ENCODE measurements around the gene TMEM132D. TPM values are rescaled to one million over a fixed set of nuclear protein-coding genes. Genes with fewer than 3 reads are reported as not detected.

The TMEM132D gene
- total RNA-seq, 1 donor from 2014 or later = not detected

DNA sequence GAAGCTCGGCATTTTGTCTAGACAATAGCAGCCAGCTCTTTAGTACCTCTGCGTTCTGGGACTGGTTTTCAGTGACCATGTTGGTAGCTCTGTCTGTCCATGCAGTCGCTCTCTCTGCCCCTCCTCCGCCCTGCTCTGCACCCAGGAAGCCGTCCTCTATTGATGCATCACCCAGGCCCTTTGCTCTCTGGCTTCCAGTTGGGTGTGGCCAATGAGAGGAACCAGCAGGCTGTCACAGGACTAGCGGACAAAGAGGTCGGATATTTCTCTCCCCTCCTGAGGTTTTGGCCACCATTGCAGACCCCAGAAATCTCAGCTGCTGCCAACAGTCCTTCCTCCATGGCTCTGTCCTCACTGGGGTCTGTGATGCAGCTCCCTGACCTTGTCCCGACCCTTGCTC is 180.6 kb downstream of the TMEM132D start:
- Mint-ChIP-seq H3K4me1 (ENCODE audit: low read depth, unreplicated experiment) (no peaks in the 10 kb centered on the region), H3K27ac (ENCODE audit: unreplicated experiment) (no peak overlapping the region), H3K36me3 (ENCODE audit: low read depth, unreplicated experiment) (no peaks in the 10 kb centered on the region), H3K4me3 (ENCODE audit: unreplicated experiment) (no peak overlapping the region), H3K9me3 (ENCODE audit: unreplicated experiment) (peaks cover 11% of the 10 kb centered on the region), H3K27me3 (ENCODE audit: low read depth, unreplicated experiment) (no peaks in the 10 kb centered on the region)
- Histone ChIP-seq H2AFZ (ENCODE audit: low read depth, low read length) (no peak overlapping the region), H3K27me3 (ENCODE audit: insufficient read depth, low read length) (no peaks in the 10 kb centered on the region), H3K36me3 (ENCODE audit: insufficient read depth, low read length) (no peaks in the 10 kb centered on the region), H3K9me3 (ENCODE audit: insufficient read depth, low read depth, low read length) (no peaks in the 10 kb centered on the region), H3K79me2 (ENCODE audit: insufficient read depth, low read length) (no peaks in the 10 kb centered on the region), H3K9ac (ENCODE audit: low read length) (no peak overlapping the region), H3K27ac (ENCODE audit: low read depth, low read length) (no peak overlapping the region), H3K4me1 (ENCODE audit: insufficient read depth, low read length) (no peaks in the 10 kb centered on the region), H4K20me1 (ENCODE audit: insufficient read depth, low read length) (no peaks in the 10 kb centered on the region), H3K4me3 (ENCODE audit: insufficient read depth, low read depth, low read length) (no peak overlapping the region), H3K4me2 (ENCODE audit: low read length) (no peak overlapping the region)
- no peak for TF ChIP-seq EZH2 (IDR thresholded peaks at IDR 0.05; ENCODE audit: insufficient read depth, low read length)
- TF ChIP-seq, protein P1, sequence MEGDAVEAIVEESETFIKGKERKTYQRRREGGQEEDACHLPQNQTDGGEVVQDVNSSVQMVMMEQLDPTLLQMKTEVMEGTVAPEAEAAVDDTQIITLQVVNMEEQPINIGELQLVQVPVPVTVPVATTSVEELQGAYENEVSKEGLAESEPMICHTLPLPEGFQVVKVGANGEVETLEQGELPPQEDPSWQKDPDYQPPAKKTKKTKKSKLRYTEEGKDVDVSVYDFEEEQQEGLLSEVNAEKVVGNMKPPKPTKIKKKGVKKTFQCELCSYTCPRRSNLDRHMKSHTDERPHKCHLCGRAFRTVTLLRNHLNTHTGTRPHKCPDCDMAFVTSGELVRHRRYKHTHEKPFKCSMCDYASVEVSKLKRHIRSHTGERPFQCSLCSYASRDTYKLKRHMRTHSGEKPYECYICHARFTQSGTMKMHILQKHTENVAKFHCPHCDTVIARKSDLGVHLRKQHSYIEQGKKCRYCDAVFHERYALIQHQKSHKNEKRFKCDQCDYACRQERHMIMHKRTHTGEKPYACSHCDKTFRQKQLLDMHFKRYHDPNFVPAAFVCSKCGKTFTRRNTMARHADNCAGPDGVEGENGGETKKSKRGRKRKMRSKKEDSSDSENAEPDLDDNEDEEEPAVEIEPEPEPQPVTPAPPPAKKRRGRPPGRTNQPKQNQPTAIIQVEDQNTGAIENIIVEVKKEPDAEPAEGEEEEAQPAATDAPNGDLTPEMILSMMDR (IDR thresholded peaks at IDR 0.05; ENCODE audit: insufficient read depth, low read depth, low read length) = no peak
- FAIRE-seq (no peak), DNase-seq (ENCODE audit: low read depth) (no peak)

- Mint-ChIP-seq H3K27me3 (ENCODE audit: low read depth, unreplicated experiment) (no peaks in the 10 kb centered on the region), H3K4me1 (ENCODE audit: low read depth, unreplicated experiment) (no peaks in the 10 kb centered on the region), H3K4me3 (ENCODE audit: unreplicated experiment) (no peak overlapping the region), H3K9me3 (ENCODE audit: unreplicated experiment) (peaks cover 15% of the 10 kb centered on the region), H3K36me3 (ENCODE audit: low read depth, unreplicated experiment) (no peaks in the 10 kb centered on the region), H3K27ac (ENCODE audit: unreplicated experiment) (no peak overlapping the region)
- Histone ChIP-seq H3K9me3 (ENCODE audit: insufficient read depth, low read depth, low read length) (no peaks in the 10 kb centered on the region), H3K4me2 (ENCODE audit: low read length) (no peak overlapping the region), H3K36me3 (ENCODE audit: insufficient read depth, low read length) (no peaks in the 10 kb centered on the region), H3K27ac (ENCODE audit: low read depth, low read length) (no peak overlapping the region), H4K20me1 (ENCODE audit: insufficient read depth, low read length) (no peaks in the 10 kb centered on the region), H3K79me2 (ENCODE audit: insufficient read depth, low read length) (no peaks in the 10 kb centered on the region), H3K27me3 (ENCODE audit: insufficient read depth, low read length) (no peaks in the 10 kb centered on the region), H2AFZ (ENCODE audit: low read depth, low read length) (no peak overlapping the region), H3K4me1 (ENCODE audit: insufficient read depth, low read length) (no peaks in the 10 kb centered on the region), H3K9ac (ENCODE audit: low read length) (no peak overlapping the region), H3K4me3 (ENCODE audit: insufficient read depth, low read depth, low read length) (no peak overlapping the region)
- TF ChIP-seq EZH2 (IDR thresholded peaks at IDR 0.05; ENCODE audit: insufficient read depth, low read length) = no peak
- TF ChIP-seq, protein P1 (IDR thresholded peaks at IDR 0.05; ENCODE audit: insufficient read depth, low read depth, low read length) = no peak
- DNase-seq (ENCODE audit: low read depth) = no peak
- FAIRE-seq = no peak
Observed at GRCh38 chr12:129720618-129721017, 183.2 kb downstream of the TMEM132D start.

DNA sequence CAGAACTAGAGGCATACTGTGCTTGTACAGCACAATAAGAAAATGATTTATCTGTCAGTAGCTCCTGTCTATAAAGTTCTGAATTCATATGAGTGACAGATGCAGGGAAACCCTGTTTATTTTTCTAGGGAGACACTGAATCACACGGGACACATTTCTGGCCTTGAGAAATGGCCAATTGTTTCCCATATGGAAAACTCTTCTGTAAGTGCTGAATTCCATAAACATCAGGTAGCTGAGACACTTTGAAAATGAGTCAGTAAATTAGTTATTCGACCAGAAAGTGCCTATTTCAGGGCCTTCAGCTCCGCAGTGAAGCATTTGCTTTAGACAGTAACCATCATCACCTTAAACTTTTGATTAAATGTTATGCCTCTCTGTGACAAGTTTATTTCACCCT is 184.4 kb downstream of the TMEM132D start:
- Mint-ChIP-seq H3K27ac (ENCODE audit: unreplicated experiment) (no peak overlapping the region), H3K27me3 (ENCODE audit: low read depth, unreplicated experiment) (no peaks in the 10 kb centered on the region), H3K4me3 (ENCODE audit: unreplicated experiment) (no peak overlapping the region), H3K4me1 (ENCODE audit: low read depth, unreplicated experiment) (no peaks in the 10 kb centered on the region), H3K9me3 (ENCODE audit: unreplicated experiment) (peaks cover 15% of the 10 kb centered on the region), H3K36me3 (ENCODE audit: low read depth, unreplicated experiment) (no peaks in the 10 kb centered on the region)
- no peaks in the 10 kb centered on the region for H3K36me3 ChIP-seq (ENCODE audit: insufficient read depth, low read length)
- no peaks in the 10 kb centered on the region for H3K79me2 ChIP-seq (ENCODE audit: insufficient read depth, low read length)
- H2AFZ ChIP-seq (ENCODE audit: low read depth, low read length) = no peak overlapping the region
- no peak overlapping the region for H3K4me2 ChIP-seq (ENCODE audit: low read length)
- DNase-seq (ENCODE audit: low read depth) (peak; percentile 42), FAIRE-seq (no peak)
- H3K9me3 ChIP-seq (ENCODE audit: insufficient read depth, low read depth, low read length) = no peaks in the 10 kb centered on the region
- TF ChIP-seq, protein P1 (IDR thresholded peaks at IDR 0.05; ENCODE audit: insufficient read depth, low read depth, low read length) = no peak
- no peak for TF ChIP-seq EZH2 (IDR thresholded peaks at IDR 0.05; ENCODE audit: insufficient read depth, low read length)
- no peak overlapping the region for H3K9ac ChIP-seq (ENCODE audit: low read length)
- no peaks in the 10 kb centered on the region for H4K20me1 ChIP-seq (ENCODE audit: insufficient read depth, low read length)
- H3K4me3 ChIP-seq (ENCODE audit: insufficient read depth, low read depth, low read length) = no peak overlapping the region
- H3K27ac ChIP-seq (ENCODE audit: low read depth, low read length) = peak overlapping the region; percentile 10
- no peaks in the 10 kb centered on the region for H3K27me3 ChIP-seq (ENCODE audit: insufficient read depth, low read length)
- no peaks in the 10 kb centered on the region for H3K4me1 ChIP-seq (ENCODE audit: insufficient read depth, low read length)

All from astrocyte (in vitro differentiated cells and primary cell).